T47D (cell line): ENCODE measurements around the gene USP2.

ENCODE experiments used
- DNase-seq, 2 experiments: peaks; one replicate each; pipeline versions ENCODE4 v3.0.0 to v3.0.0-alpha.2; 2011 to 2012; ENCODE audit warnings: low read depth in 1 of 2, low spot score in 1 of 2
- JUND ChIP-seq: IDR thresholded peaks from 2 replicates; pipeline ENCODE4 v1.6.1; 2012; ENCODE audit warnings: low read depth
- in situ Hi-C: cut with HindIII; loops from 2 replicates; pipeline ENCODE4 v1.10.0; 2016; ENCODE audit warnings: low sequenced_read_pairs, low pct_unique_long_range_greater_than_20kb

USP2 gene

DNA sequence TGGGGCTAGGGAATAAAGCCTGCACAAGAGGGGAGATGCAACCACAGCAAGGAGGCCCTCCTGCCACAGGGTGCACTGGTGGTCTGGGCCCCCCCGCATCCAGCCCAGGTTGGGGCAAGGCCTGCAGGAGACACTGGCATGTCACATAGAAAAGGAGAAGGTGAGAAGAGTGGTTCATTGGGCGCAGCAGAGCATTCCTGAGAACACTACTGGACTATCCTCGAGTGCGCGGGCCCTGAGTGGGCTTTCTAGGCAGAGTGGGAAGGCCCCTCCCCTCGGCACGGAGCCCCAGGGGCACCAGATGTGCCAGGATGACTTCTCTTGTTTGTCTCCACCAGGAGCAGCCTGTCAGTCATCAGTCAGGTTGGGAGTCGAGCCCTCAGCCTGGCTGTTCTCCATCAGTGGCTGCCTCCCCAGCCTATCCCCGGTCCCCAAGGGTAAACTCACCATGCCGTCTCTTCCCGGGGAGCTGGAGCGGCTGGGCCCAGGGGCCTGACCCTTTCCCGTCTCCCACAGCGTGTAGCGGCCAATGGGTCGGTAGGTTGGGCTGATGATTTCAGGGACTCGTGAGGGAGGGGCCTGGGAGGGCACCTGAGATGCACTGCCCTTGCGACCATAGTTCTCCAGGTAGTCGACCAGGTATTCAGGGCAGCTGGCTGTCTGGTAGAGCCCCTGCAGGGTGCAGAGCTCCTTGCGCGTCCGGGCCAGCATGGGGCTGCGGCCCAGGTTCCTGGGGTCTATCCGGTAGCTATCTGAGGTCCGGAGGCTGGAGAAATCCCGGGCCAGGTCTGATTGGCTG, 9.0 kb downstream of the USP2 start:
- in situ Hi-C loops, result no loop called here

DNA sequence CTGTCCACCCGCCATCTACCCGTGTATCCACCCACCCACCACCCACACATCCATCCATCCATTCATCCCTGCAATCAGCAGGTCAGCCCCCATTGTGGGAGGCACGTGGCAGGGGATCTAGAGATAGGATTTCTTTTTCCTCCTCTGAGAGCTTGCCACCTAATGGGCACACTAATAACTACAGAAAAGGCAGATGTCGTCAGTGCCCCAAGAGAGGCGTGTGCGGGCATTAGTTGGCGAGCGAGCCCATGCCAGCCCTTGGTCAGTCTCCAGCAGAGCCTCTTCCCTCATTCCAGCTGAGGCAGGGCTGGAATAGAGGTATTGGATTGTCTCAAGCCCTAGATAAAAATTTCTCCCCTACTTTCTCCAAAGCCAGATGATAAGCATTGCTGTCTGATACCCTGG, 9.7 kb downstream of the USP2 start:
- in situ Hi-C loops, result no loop called here
- peak; percentile 48 to 58 for DNase-seq
- TF ChIP-seq JUND, result no peak

More for the DNA sequence above, 9.0 kb downstream of the USP2 start:
- TF ChIP-seq JUND, result no peak
- DNase-seq, result no peak

DNA sequence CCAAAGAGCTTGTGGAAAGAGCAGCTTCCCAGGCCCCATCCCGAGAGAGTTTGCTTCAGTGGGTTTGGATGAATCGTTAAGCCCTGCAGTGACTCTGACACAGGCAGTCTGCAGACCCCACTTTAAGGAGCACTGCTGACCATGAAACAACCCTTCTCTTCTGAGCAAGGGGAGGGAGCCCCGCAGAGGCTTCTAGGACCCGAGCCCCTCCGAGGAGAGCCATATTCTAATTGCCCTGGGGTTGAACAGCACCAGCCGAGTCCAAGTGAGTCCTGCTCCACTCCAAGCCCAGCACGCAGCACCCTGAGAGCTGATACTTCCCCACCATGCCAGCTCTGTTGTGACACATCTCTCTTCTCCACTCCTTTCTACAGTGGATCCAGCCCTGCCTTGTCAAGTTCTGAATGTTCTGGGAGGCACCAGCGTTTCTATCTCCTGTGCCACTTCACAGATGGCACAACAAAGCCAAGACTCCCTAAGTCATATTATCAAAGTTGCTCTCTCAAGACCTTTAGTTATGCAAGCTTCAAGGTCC, 10.4 kb downstream of the USP2 start:
- no peak for DNase-seq
- TF ChIP-seq JUND, result no peak
- in situ Hi-C loops, result no loop called here

DNA sequence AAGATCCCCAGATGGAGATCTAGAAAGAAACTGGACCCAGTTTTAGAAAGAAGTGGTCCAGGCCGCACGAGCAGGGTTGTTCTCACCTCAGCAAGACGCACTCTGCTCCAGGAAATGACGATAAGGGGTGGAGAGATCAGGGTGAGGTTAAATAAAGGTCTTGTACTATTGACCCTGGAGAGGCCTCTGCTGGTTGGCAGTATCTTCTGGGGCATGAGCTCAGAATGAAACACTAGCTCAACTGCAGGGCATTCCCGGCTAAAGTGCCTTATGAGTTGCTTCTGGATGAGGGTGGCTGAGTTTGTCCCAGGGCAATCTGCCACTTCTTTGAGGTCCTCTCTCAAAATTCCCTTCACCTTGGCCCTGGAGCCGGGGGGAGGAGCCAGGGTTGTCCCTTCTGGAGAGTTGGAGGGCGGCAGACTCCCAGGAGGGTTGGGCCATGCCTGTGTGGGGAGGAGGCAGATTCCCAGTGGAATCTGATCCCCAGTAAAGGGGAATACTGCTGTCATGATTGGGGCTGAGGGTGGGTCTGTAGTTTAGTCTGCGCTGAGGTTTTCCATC, 10.9 kb downstream of the USP2 start:
- DNase-seq, result no peak
- in situ Hi-C loops, result no loop called here
- TF ChIP-seq JUND, result no peak

DNA sequence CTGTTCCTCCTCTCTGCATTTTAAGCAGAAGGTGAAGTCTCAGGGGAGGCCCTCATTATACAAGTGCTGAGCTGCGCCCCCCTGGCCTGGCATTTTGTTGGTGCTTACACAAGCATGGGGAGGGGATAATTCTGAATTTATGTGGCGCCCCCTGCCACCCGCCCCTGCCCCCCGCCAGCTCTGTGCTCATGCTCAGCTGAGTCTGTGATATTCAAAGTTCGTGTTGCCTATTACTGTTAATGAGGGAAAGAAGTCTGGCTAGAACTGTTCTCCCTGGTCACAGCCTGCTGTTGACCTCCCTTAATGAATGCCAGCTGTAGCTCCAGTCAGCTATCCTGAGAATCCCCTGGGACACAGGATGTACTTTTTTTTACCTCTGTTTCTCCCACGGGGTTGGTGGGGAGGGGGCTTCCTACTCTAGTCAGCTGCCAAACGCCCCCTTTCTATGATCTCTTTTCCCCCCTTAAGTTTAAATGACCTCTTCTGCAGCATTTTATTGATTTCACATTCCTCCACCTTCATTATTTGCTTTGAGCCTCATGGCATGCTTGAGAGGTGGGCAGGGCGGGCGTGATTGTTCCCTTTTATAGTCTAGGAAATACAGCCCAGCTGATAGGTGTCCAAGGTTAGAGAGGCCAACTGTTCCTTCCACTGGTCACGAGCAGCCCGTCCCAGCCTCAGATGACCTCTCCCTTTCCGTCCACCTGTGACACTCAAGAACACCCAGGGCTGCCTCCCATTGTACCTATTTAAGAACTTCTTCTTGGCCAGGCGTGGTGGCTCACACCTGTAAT, 12.2 kb downstream of the USP2 start:
- in situ Hi-C loops, result no loop called here
- no peak for TF ChIP-seq JUND
- DNase-seq, result no peak

DNA sequence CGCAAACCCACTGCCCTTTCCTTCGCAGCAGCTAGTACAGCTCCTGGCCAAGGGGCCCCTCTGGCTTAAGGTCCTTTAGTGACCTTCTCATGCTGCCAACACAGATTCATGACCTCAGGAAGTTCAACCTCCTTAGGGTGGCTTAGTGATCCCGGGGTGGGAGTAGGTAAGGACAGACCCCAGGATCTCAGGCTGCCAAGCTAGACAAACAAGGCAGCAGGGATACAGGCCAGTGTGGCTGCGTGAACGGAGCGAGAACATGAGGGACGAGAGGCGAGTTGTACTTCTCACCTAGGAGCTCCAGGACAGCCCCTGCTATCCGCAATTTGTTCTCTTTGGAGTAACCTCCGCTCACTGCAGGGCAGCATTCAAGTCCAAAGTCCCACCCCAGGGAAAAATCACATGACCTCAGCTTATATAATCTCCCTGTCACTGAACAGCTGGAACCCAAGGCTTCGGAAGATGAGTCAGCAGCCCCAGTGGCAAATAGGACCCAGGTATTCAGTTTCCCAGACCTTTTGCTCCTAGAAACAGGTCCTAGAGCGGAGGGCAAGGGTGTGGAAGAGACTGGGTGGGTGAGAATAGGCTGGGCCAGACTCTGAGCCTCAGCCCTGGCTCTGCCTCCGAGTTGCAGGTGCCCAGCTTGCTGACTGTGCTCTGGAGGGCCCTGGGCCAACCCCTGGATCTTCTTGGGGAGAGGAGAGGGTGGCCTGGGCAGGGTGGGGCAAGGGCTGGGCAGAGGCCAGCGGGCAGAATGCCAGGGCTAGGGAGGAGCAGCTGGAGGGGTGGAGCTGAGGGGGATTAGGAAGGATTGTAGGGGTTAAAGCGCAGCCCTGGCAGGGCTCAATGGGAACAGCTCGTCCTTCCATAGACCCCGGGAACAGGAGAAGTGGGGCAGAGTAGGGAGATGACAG, 13.1 kb downstream of the USP2 start:
- TF ChIP-seq JUND, result no peak
- in situ Hi-C loops, result no loop called here
- no peak for DNase-seq

DNA sequence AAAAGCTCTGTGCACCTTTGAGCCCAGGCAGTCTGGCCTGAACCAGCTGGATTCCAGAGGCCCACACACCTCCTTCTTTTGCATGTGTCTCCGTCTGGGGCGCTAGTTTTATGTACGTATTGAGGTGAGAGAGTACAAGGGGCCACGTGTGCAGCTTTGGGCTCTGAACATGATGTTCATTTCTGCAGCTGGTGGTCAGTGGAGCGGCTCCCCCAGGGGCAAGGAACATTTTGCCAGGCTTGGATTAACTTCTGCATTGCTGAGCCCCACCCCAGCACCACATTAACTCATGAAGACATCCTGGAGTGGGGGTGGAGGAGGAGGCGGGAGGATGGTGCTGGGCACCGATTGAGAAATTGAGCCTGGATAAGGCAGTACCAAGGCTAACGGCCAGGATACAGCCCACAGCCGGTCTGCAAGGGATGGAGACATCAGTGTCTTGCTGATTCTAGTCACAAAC, 13.8 kb downstream of the USP2 start:
- no peak for DNase-seq
- in situ Hi-C loops, result no loop called here
- no peak for TF ChIP-seq JUND

DNA sequence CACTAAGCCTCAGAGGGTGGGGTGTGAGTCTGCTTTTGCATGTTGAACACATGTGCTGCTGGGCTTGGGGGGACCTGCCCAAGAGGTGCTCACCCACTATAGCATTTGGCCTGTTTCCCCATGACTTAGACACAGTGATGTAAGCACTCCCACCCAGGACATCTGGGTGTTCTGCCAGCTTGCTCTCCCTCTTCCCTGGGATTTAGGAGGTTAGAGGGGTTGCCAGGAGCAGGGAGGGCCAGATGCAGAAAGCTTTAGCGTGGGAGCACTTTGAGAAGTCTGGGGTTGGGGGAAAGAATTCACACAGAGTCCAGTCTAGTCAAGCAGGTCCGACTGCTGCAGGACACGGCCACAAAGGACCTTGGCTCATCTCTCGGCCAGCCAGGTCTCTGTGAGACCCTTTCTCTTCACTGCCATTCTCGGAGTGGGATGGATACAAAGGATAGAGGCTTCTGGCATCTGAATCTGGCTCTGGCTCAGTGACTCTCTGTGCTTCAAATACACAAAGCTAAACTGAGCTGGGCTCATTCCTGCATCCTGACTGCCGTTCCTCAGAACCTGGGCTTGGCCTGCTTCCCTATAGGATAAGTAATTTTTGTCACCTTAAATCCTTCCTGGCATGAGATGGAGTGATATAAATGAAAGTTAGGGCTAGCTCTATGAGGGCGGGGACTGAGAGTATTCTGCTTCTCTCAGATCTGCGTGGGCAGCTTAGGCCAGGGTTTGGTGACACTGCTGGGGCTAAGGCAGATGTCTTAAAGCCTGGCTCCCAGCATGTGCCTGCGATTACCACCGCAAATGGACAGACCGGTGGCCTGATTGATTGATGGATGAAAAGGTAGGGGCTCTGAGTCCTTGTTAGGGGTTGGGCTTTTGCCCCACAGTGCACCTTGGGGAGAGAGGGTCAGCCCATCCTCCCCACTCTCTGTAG, 14.5 kb downstream of the USP2 start:
- in situ Hi-C loops, result no loop called here
- no peak for DNase-seq
- TF ChIP-seq JUND, result no peak

DNA sequence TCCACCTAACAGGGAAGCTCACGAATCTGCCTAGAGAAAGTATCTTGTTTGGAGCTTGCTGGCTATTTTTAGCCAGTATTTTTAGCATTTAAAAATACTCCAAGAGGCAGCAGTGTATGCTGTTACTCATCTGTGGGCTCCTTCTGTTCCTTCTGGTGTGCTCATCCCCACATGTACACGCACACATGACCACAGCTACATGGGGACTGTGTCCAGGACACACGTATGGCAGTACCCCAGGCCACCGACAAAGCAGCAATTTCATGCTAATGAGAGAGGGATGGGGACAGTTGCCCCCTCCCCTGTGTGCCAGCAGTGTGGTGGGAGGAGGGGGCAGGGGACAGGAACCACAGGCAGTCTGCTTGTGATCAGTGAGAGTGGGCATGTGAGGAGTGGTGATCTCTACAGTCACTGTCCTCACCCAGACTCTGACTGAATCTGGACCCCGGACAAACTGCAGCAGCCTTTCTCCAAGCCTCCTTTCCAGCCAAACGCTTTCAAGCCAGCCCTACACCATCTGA, 16.4 kb downstream of the USP2 start:
- TF ChIP-seq JUND, result no peak
- in situ Hi-C loops, result no loop called here
- DNase-seq, result no peak

DNA sequence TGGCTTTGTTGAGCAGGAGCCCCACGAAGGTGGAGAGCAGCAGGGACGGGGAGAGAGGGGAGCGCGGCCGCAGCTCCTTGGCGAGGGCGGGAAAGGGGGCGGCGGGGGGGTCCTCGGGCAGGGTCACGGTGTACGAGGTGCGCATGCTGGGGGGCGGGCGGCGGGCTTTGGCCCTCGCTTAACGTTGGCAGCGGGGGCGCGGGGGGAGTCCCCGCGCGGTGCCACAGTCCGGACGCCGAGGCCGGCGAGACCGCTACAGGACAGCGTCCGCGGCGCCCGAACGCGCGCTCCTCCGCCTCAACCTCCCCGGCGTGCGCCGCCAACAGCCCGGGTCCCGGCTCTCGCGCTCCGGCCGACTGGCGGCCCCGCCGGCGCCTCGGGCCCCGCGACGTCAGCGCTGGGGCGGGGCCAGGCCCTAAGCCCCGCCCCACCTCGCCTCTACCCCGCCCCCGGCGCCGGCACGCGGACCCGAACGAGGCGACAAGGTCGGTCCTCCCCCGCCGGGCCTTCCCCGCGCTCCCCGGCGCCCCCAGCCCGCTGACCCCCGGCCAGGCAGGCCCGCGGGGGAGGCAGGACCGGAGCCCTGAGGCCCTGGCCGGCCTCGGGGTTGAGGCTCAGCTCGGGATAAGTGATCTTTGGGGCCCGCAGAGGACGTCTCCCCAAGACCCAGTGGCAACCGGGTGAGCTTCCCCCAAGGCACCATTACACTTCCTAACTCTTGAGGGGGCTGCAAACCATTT, 17.5 kb downstream of the USP2 start:
- peak; percentile 74 to 77 for DNase-seq
- in situ Hi-C loops, result no loop called here
- TF ChIP-seq JUND, result no peak
